ENCODE data around the gene FUS. TPM values are rescaled to one million over a fixed set of nuclear protein-coding genes. Genes with fewer than 3 reads are reported as not detected.

The FUS gene
- total and polyA plus RNA-seq, 3 experiments from 2014 or later = 163 to 671 (median 621) TPM

DNA sequence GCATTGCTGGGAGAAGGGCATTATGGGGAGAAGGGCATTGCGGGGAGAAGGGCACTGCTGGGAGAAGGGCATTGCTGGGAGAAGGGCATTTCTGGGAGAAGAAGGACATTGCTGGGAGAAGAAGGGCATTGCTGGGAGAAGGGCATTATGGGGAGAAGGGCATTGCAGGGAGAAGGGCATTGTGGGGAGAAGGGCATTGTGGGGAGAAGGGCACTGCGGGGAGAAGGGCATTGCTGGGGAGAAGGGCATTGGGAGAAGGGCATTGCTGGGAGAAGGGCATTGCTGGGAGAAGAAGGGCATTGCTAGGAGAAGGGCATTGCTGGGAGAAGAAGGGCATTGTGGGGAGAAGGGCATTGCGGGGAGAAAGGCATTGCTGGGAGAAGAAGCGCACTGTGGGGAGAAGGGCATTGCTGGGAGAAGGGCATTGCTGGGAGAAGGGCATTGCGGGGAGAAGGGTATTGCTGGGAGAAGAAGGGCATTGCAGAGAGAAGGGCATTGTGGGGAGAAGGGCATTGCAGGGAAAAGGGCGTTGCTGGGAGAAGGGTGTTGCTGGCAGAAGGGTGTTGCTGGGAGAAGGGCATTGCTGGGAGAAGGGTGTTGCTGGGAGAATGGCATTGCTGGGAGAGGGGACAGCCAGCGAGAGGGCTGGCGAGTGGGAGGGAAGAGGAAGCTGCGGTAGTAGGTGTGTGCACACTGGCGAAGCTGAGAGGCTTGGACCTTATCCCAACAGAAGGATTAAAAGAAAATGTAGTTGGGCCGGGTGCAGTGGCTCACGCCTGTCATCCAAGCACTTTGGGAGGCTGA is 41.6 kb downstream of the FUS start:
- Mint-ChIP-seq H3K27ac (no peak overlapping the region), H3K4me3 (no peak overlapping the region), H3K27me3 (peaks cover 21 to 33% of the 10 kb centered on the region in 2 donors), H3K9me3 (no peaks in the 10 kb centered on the region), H3K4me1 (peaks cover 5 to 6% (median 5%) of the 10 kb centered on the region in 3 donors), H3K36me3 (no peaks in the 10 kb centered on the region)
- Histone ChIP-seq H3K27me3 (ENCODE audit: insufficient read depth, low read length, poor library complexity, severe bottlenecking) (peaks cover 16% of the 10 kb centered on the region), H3K36me3 (ENCODE audit: insufficient read depth, low read length) (no peaks in the 10 kb centered on the region), H3K9me3 (ENCODE audit: low read length) (no peaks in the 10 kb centered on the region), H3K4me3 (ENCODE audit: low read length) (no peak overlapping the region), H3K4me1 (ENCODE audit: insufficient read depth, low read length) (peaks cover 8% of the 10 kb centered on the region), H3K27ac (ENCODE audit: low read depth, low read length) (no peak overlapping the region)
- POLR2A ChIA-PET = no interaction called here
- CTCF ChIA-PET = no interaction called here
- no peak for DNase-seq

DNA sequence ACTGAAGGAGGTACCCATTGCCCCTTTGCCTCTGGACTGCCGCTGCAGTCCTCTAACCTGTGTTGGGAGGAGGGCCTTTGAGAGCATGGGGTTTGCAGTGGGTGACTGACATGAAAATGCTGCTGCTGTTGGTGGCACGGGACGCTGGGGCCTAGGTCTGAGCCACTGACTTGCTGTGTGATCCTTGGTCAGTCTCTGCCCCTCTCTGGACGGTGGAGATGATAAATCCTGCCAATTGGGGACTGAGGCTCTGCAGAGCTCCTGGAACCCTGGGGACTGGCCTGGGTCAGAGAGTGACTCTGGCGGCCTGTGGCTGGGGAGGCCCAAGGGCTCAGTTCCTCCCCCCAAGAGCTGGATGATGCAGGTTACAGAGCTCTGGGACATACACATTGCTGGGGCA is 43.1 kb downstream of the FUS start:
- no peaks in the 10 kb centered on the region for H3K36me3 ChIP-seq (ENCODE audit: insufficient read depth, low read length)
- no peaks in the 10 kb centered on the region for H3K36me3 Mint-ChIP-seq
- peaks cover under 1% of the 10 kb centered on the region for H3K27me3 ChIP-seq (ENCODE audit: insufficient read depth, low read length, poor library complexity, severe bottlenecking)
- POLR2A ChIA-PET = no interaction called here
- DNase-seq = no peak
- no peaks in the 10 kb centered on the region for H3K9me3 ChIP-seq (ENCODE audit: low read length)
- no peaks in the 10 kb centered on the region for H3K4me1 ChIP-seq (ENCODE audit: insufficient read depth, low read length)
- no peaks in the 10 kb centered on the region for H3K4me1 Mint-ChIP-seq
- H3K27ac Mint-ChIP-seq = no peak overlapping the region
- H3K27me3 Mint-ChIP-seq = peaks cover 8 to 20% of the 10 kb centered on the region in 2 donors
- CTCF ChIA-PET = no interaction called here
- H3K4me3 Mint-ChIP-seq = no peak overlapping the region
- H3K9me3 Mint-ChIP-seq = no peaks in the 10 kb centered on the region
- H3K4me3 ChIP-seq (ENCODE audit: low read length) = no peak overlapping the region
- H3K27ac ChIP-seq (ENCODE audit: low read depth, low read length) = no peak overlapping the region

DNA sequence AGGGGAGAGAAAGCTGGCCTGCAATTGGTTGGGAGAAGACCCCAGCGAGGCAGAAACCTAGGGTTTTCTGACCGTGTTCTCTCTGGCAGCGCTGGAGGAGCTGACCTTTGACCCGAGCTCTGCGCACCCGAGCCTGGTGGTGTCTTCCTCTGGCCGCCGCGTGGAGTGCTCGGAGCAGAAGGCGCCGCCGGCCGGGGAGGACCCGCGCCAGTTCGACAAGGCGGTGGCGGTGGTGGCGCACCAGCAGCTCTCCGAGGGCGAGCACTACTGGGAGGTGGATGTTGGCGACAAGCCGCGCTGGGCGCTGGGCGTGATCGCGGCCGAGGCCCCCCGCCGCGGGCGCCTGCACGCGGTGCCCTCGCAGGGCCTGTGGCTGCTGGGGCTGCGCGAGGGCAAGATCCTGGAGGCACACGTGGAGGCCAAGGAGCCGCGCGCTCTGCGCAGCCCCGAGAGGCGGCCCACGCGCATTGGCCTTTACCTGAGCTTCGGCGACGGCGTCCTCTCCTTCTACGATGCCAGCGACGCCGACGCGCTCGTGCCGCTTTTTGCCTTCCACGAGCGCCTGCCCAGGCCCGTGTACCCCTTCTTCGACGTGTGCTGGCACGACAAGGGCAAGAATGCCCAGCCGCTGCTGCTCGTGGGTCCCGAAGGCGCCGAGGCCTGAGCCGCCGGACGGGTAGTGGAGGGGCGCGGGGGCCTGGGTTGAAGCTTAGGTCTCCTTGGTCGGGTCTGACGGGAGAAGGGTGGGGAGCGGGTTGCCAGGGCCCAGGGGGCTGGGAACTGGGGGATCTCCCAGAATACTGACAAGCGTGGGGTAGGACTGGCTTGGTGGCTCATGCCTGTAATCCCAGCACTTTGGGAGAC is 44.4 kb downstream of the FUS start:
- Histone ChIP-seq H3K9me3 (ENCODE audit: low read length) (no peaks in the 10 kb centered on the region), H3K27me3 (ENCODE audit: insufficient read depth, low read length, poor library complexity, severe bottlenecking) (no peaks in the 10 kb centered on the region), H3K4me1 (ENCODE audit: insufficient read depth, low read length) (no peaks in the 10 kb centered on the region), H3K36me3 (ENCODE audit: insufficient read depth, low read length) (no peaks in the 10 kb centered on the region), H3K27ac (ENCODE audit: low read depth, low read length) (no peak overlapping the region), H3K4me3 (ENCODE audit: low read length) (no peak overlapping the region)
- Mint-ChIP-seq H3K27me3 (peaks cover 2 to 9% of the 10 kb centered on the region in 2 donors), H3K9me3 (no peaks in the 10 kb centered on the region), H3K36me3 (no peaks in the 10 kb centered on the region), H3K27ac (no peak overlapping the region), H3K4me1 (no peaks in the 10 kb centered on the region), H3K4me3 (no peak overlapping the region)
- CTCF ChIA-PET = no interaction called here
- DNase-seq = no peak
- POLR2A ChIA-PET = no interaction called here

DNA sequence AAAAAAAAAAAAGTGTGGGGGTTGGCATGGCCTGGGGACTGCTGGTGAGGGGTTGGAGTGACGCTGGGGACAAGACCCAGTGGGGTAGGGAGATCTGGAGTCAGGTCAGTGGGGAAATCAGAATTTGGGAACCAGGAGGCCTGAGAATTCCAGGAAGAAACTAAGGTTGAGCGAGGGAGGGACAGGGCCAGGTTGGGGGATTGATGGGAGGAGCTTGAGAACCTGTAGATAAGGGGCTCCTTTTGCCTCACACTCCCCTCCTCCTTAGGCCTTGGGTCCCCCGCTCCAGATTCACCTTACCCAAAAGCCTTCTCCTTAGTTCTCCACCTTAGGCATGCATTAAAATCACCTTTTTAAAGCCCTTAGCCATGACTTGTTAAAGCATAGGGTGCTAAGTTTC is 45.3 kb downstream of the FUS start:
- ChIA-PET POLR2A (no interaction called here), CTCF (no interaction called here)
- Mint-ChIP-seq H3K4me1 (no peaks in the 10 kb centered on the region), H3K27me3 (peaks cover 2 to 11% of the 10 kb centered on the region in 2 donors), H3K9me3 (no peaks in the 10 kb centered on the region), H3K4me3 (no peak overlapping the region), H3K27ac (peak overlapping the region in 1 of 8 donors; percentile 61), H3K36me3 (no peaks in the 10 kb centered on the region)
- Histone ChIP-seq H3K27ac (ENCODE audit: low read depth, low read length) (no peak overlapping the region), H3K9me3 (ENCODE audit: low read length) (no peaks in the 10 kb centered on the region), H3K27me3 (ENCODE audit: insufficient read depth, low read length, poor library complexity, severe bottlenecking) (no peaks in the 10 kb centered on the region), H3K4me3 (ENCODE audit: low read length) (no peak overlapping the region), H3K36me3 (ENCODE audit: insufficient read depth, low read length) (no peaks in the 10 kb centered on the region), H3K4me1 (ENCODE audit: insufficient read depth, low read length) (no peaks in the 10 kb centered on the region)
- no peak for DNase-seq

DNA sequence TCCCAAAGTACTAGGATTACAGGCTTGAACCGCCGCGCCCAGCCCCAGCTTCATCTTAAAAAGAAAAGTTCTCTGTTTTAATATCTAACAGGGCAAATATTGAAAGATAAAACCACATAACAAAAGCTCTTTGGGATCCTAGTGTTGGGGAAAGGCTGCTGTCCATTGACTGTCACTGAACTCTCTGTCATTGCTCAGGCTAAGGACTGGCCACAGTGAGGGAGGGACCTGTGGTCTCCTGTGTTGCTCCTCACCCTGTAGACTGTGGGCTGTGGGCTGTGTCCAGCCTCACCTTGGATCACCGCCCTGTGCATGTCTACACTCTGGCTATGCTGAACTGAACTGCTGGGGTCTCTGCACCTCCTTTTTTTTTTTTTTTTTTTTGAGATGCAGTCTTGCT is 48.3 kb downstream of the FUS start:
- Histone ChIP-seq H3K27ac (ENCODE audit: low read depth, low read length) (no peak overlapping the region), H3K27me3 (ENCODE audit: insufficient read depth, low read length, poor library complexity, severe bottlenecking) (no peaks in the 10 kb centered on the region), H3K4me1 (ENCODE audit: insufficient read depth, low read length) (no peaks in the 10 kb centered on the region), H3K4me3 (ENCODE audit: low read length) (no peak overlapping the region), H3K9me3 (ENCODE audit: low read length) (no peaks in the 10 kb centered on the region), H3K36me3 (ENCODE audit: insufficient read depth, low read length) (no peaks in the 10 kb centered on the region)
- CTCF ChIA-PET = no interaction called here
- Mint-ChIP-seq H3K27ac (no peak overlapping the region), H3K36me3 (no peaks in the 10 kb centered on the region), H3K4me3 (no peak overlapping the region), H3K9me3 (no peaks in the 10 kb centered on the region), H3K4me1 (no peaks in the 10 kb centered on the region), H3K27me3 (peaks cover 0 to 6% of the 10 kb centered on the region in 2 donors)
- POLR2A ChIA-PET = no interaction called here
- no peak for DNase-seq

DNA sequence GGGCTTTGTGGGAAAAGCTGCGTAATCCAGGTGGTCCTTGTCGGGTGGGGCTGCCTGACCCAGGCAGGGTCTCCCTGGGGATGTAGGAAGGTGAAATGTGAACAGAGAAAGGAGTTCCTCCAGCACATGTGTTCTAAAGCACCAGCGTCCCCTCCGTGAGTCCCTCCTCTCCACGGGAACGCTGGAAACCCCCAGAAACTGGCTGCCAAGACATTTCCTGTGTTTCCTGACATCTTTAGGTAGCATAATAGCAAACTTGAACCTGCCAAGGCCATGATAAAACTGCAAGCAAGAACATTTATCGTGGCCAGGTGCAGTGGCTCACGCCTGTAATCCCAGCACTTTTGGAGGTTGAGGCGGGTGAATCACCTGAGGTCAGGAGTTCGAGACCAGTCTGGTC is 49.6 kb downstream of the FUS start:
- no peak overlapping the region for H3K4me3 ChIP-seq (ENCODE audit: low read length)
- H3K27ac ChIP-seq (ENCODE audit: low read depth, low read length) = peak overlapping the region; percentile 54
- Mint-ChIP-seq H3K4me3 (no peak overlapping the region), H3K27ac (no peak overlapping the region), H3K27me3 (peaks cover 0 to 6% of the 10 kb centered on the region in 2 donors), H3K9me3 (peaks cover 0 to 2% (median 0%) of the 10 kb centered on the region in 5 donors), H3K36me3 (no peaks in the 10 kb centered on the region), H3K4me1 (no peaks in the 10 kb centered on the region)
- no peaks in the 10 kb centered on the region for H3K27me3 ChIP-seq (ENCODE audit: insufficient read depth, low read length, poor library complexity, severe bottlenecking)
- no peaks in the 10 kb centered on the region for H3K4me1 ChIP-seq (ENCODE audit: insufficient read depth, low read length)
- POLR2A ChIA-PET = no interaction called here
- CTCF ChIA-PET = no interaction called here
- DNase-seq = no peak
- no peaks in the 10 kb centered on the region for H3K9me3 ChIP-seq (ENCODE audit: low read length)
- H3K36me3 ChIP-seq (ENCODE audit: insufficient read depth, low read length) = no peaks in the 10 kb centered on the region

DNA sequence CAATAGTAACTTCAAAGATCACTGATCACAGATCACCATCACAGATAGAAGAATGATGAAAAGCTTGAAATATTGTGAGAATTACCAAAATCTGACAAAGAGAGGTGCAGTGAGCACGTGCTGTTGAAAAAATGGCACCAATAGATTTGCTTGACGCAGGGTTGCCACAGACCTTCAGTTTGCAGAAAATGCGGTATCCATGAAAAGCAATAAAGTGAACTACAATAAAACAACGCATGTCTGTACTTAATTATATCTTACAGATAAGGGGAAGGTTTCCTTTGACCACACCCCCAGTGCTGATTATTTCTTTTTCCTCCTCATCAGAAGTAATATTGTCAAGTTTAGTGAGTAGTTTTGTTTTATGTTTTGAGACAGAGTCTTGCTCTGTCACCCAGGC is 58.1 kb downstream of the FUS start:
- Mint-ChIP-seq H3K4me3 (no peak overlapping the region), H3K9me3 (peaks cover 0 to 3% (median 0%) of the 10 kb centered on the region in 5 donors), H3K4me1 (peaks cover 0 to 3% (median 0%) of the 10 kb centered on the region in 3 donors), H3K27me3 (no peaks in the 10 kb centered on the region), H3K36me3 (no peaks in the 10 kb centered on the region), H3K27ac (peak overlapping the region in 1 of 8 donors; percentile 54)
- ChIA-PET POLR2A (no interaction called here), CTCF (no interaction called here)
- no peak for DNase-seq
- no peaks in the 10 kb centered on the region for H3K27me3 ChIP-seq (ENCODE audit: insufficient read depth, low read length, poor library complexity, severe bottlenecking)
- H3K9me3 ChIP-seq (ENCODE audit: low read length) = no peaks in the 10 kb centered on the region
- H3K4me1 ChIP-seq (ENCODE audit: insufficient read depth, low read length) = no peaks in the 10 kb centered on the region
- H3K4me3 ChIP-seq (ENCODE audit: low read length) = no peak overlapping the region
- no peak overlapping the region for H3K27ac ChIP-seq (ENCODE audit: low read depth, low read length)
- no peaks in the 10 kb centered on the region for H3K36me3 ChIP-seq (ENCODE audit: insufficient read depth, low read length)

Data from CD8-positive, alpha-beta memory T cell (primary cell).